ENCODE measurements around the gene VSX1.

DNA sequence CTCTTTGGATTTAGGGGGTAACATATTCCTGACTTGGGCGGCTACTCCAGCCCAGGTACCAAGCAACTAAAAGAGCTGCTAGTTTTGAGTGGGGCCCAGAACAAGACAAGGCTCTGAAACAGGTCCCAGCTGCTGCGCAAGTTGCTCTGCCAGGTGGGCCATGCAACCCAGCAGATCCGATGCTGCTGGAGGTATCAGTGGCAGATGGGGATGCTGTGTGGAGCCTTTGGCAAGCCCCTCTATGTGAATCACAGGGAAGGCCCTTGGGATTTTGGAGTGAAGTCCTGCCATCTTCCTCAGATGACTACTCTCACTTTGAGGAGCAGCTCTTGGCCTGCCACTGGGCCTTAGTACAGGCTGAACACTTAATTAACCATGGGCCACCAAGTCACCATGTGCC lies 43.7 kb upstream of the VSX1 start:
- TF ChIP-seq, protein P1, sequence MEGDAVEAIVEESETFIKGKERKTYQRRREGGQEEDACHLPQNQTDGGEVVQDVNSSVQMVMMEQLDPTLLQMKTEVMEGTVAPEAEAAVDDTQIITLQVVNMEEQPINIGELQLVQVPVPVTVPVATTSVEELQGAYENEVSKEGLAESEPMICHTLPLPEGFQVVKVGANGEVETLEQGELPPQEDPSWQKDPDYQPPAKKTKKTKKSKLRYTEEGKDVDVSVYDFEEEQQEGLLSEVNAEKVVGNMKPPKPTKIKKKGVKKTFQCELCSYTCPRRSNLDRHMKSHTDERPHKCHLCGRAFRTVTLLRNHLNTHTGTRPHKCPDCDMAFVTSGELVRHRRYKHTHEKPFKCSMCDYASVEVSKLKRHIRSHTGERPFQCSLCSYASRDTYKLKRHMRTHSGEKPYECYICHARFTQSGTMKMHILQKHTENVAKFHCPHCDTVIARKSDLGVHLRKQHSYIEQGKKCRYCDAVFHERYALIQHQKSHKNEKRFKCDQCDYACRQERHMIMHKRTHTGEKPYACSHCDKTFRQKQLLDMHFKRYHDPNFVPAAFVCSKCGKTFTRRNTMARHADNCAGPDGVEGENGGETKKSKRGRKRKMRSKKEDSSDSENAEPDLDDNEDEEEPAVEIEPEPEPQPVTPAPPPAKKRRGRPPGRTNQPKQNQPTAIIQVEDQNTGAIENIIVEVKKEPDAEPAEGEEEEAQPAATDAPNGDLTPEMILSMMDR (IDR thresholded peaks at IDR 0.05), result no peak
- no peak for TF ChIP-seq EZH2 (IDR thresholded peaks at IDR 0.05; ENCODE audit: borderline replicate concordance, insufficient read depth, low read depth, low read length, poor library complexity, severe bottlenecking)

Data from B cell (primary cell).